Activated B cell treated with CpG ODN at 0.5 μM for 24 hours (primary cell): ENCODE measurements around the gene RASAL2. TPM values are rescaled to one million over a fixed set of nuclear protein-coding genes. Genes with fewer than 3 reads are reported as not detected.

Experiments used
- ATAC-seq: fragments of 200-7000 bp; cut with Tn5 transposase; one replicate; pipeline ENCODE4 v1.10.0; 2021; ENCODE audit warnings: low read depth, mild to moderate bottlenecking, moderate library complexity
- CTCF ChIA-PET: fragments of 350-600 bp; sonication (Branson Sonifier 250); formaldehyde crosslinking; loops from one replicate; lab custom pipeline; 2021; ENCODE audit warnings: antibody characterized with exemption; lab: Charles Lee
- POLR2A ChIA-PET: fragments of 350-600 bp; sonication (Branson Sonifier 250); formaldehyde crosslinking; loops from one replicate; lab custom pipeline; 2021; ENCODE audit warnings: antibody characterized with exemption; lab: Charles Lee
- DNase-seq: peaks from one replicate; pipeline ENCODE4 v3.0.0; 2022
- H3K27ac Mint-ChIP-seq: one replicate; pipeline ENCODE4 v1.8.0; 2020; ENCODE audit warnings: mixed read lengths
- H3K27me3 Mint-ChIP-seq: one replicate; pipeline ENCODE4 v1.8.0; 2021; ENCODE audit warnings: mixed read lengths
- H3K36me3 Mint-ChIP-seq: one replicate; pipeline ENCODE4 v1.8.0; 2021; ENCODE audit warnings: low read depth, mixed read lengths
- H3K4me1 Mint-ChIP-seq: one replicate; pipeline ENCODE4 v1.8.0; 2021; ENCODE audit warnings: mixed read lengths
- H3K4me3 Mint-ChIP-seq: one replicate; pipeline ENCODE4 v1.8.0; 2020; ENCODE audit warnings: mild to moderate bottlenecking, mixed read lengths
- H3K9me3 Mint-ChIP-seq: one replicate; pipeline ENCODE4 v1.8.0; 2020; ENCODE audit warnings: mixed read lengths
- intact Hi-C: fragments of 100-400 bp; cut with micrococcal nuclease; formaldehyde crosslinking; loops from one replicate; pipeline ENCODE4 v1.15.1; 2024
- total RNA-seq: library from RNA; stranded (reverse); gene quantifications from 2 replicates; pipeline ENCODE4 v1.2.3, GENCODE V29; 2022
- TF ChIP-seq, protein P1 (sequence below): fragments of 200-600 bp; IDR thresholded peaks from one replicate; pipeline ENCODE4 v1.8.0; 2022; ENCODE audit warnings: antibody characterized with exemption, mild to moderate bottlenecking

The RASAL2 gene
- total RNA-seq, 1 donor from 2014 or later: 0.16 TPM

DNA sequence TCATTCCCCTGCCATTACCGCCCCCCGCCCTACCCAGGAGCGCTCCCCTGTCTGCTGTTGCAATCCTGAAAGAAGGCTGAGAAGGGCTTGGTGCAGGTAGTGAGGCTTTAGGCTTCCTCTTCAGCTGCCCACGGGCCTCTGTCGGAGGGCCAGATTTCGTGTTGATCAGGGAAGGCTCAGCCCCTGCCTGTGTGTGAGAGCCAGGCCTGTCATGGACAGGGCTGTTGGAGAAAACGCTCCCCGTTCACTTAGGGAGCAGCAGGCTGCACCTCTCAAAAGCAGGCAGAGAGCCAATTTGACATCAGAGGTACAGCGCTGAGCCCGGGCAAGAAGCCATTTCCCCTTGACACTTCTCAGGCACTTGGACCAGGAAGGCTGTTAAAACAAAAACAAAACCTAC, 438.0 kb downstream of the RASAL2 start:
- Mint-ChIP-seq H3K4me3 (no peak overlapping the region), H3K36me3 (no peaks in the 10 kb centered on the region), H3K9me3 (no peaks in the 10 kb centered on the region), H3K4me1 (peaks cover 4% of the 10 kb centered on the region), H3K27me3 (no peaks in the 10 kb centered on the region), H3K27ac (no peak overlapping the region)
- intact Hi-C loops: loop anchor here (1.0 to 5.0 kb wide), 7 partner anchors 221 to 837 kb away; no protein-coding TSS in a partner anchor
- ChIA-PET POLR2A (interaction anchor here (0.8 to 1.4 kb wide), 2 partner anchors 471 to 483 kb away, joined by 3 to 8 read pairs; no protein-coding TSS in a partner anchor), CTCF (interaction anchor here (0.6 to 7.9 kb wide), 18 partner anchors 9 to 838 kb away, joined by 3 to 207 read pairs (median 3); no protein-coding TSS in a partner anchor)
- TF ChIP-seq, protein P1, sequence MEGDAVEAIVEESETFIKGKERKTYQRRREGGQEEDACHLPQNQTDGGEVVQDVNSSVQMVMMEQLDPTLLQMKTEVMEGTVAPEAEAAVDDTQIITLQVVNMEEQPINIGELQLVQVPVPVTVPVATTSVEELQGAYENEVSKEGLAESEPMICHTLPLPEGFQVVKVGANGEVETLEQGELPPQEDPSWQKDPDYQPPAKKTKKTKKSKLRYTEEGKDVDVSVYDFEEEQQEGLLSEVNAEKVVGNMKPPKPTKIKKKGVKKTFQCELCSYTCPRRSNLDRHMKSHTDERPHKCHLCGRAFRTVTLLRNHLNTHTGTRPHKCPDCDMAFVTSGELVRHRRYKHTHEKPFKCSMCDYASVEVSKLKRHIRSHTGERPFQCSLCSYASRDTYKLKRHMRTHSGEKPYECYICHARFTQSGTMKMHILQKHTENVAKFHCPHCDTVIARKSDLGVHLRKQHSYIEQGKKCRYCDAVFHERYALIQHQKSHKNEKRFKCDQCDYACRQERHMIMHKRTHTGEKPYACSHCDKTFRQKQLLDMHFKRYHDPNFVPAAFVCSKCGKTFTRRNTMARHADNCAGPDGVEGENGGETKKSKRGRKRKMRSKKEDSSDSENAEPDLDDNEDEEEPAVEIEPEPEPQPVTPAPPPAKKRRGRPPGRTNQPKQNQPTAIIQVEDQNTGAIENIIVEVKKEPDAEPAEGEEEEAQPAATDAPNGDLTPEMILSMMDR: no peak
- ATAC-seq (peak; percentile 28), DNase-seq (no peak)

DNA sequence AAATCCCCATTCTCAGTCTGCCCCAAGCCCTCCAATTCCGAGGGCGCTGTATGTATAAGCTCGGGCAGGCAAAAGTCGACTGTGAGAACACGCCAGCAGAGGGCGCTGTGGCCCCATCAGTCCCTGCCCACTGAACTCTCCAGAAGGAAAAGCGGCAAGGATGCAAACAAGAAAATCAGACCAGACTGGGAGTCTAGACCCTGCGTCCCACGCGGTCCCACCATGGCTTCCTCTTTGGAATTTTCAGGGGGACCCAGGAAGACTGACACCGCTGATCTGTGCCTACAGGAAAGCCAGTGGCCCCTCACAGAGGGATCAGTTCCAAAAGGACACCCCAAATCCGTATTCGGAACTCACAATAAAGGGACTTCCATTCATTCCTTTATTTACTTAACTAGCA, 438.5 kb downstream of the RASAL2 start:
- CTCF ChIA-PET: interaction anchor here (0.6 to 7.9 kb wide), 22 partner anchors 9 to 837 kb away, joined by 3 to 207 read pairs (median 3); no protein-coding TSS in a partner anchor

DNA sequence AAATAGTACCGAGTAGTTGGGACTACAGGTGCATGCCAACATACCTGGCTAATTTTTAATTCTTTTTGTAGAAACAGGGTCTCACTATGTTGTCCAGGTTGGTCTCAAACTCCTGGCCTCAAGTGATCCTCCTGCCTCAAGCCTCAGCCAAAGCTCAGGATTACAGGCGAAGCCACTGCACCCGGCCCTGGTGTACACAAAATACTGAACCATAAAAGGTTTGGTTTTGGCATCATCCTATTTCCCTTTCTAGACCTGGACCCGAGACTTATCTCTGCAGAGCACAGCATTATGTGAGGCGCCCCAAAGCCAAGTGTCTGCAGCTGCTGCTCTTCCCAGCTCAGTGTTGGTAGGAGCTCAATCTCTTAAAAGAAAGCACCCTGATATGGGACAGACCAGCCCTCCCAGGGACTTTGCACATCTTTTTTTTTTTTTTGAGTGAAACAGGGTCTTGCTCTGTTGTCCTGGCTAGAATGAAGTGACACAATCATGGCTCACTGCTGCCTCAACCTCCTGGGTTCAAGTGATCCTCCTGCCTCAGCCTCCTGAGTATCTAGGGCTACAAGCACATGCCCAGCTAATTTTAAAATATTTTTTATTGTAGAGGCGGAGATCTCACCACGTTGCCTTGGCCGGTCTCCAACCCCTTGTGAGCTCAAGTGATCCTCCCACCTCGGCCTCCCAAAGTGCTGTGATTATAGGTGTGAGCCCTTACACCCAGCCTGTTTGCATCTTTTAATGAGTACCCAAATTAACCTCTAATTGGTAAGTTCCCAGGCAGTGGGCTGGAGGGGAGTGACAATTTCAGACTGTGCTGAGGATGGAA, 439.4 kb downstream of the RASAL2 start:
- Mint-ChIP-seq H3K4me1 (peaks cover 4% of the 10 kb centered on the region), H3K27ac (no peak overlapping the region), H3K4me3 (no peak overlapping the region), H3K27me3 (no peaks in the 10 kb centered on the region), H3K9me3 (no peaks in the 10 kb centered on the region), H3K36me3 (no peaks in the 10 kb centered on the region)
- POLR2A ChIA-PET: interaction anchor here (0.7 to 1.4 kb wide), 3 partner anchors 446 to 557 kb away, joined by 3 to 8 read pairs (median 6); no protein-coding TSS in a partner anchor
- intact Hi-C loops: loop anchor here (2.0 to 5.0 kb wide), 4 partner anchors 223 to 661 kb away; no protein-coding TSS in a partner anchor
- TF ChIP-seq, protein P1: no peak
- ATAC-seq (no peak), DNase-seq (no peak)
- CTCF ChIA-PET: interaction anchor here (0.6 to 7.9 kb wide), 14 partner anchors 8 to 836 kb away, joined by 3 to 207 read pairs (median 4); partner anchors contain the start of gene ANGPTL1

More for the DNA sequence above, 438.5 kb downstream of the RASAL2 start:
- DNase-seq (peak; percentile 77), ATAC-seq (peak; percentile 93)
- TF ChIP-seq, protein P1: peak; percentile 84
- H3K9me3 Mint-ChIP-seq: no peaks in the 10 kb centered on the region
- H3K4me1 Mint-ChIP-seq: peaks cover 4% of the 10 kb centered on the region
- no peaks in the 10 kb centered on the region for H3K27me3 Mint-ChIP-seq
- H3K36me3 Mint-ChIP-seq: no peaks in the 10 kb centered on the region
- no peak overlapping the region for H3K27ac Mint-ChIP-seq
- H3K4me3 Mint-ChIP-seq: no peak overlapping the region
- POLR2A ChIA-PET: interaction anchor here (0.8 to 1.4 kb wide), 2 partner anchors 471 to 482 kb away, joined by 3 to 8 read pairs; no protein-coding TSS in a partner anchor
- intact Hi-C loops: loop anchor here (1.0 to 5.0 kb wide), 7 partner anchors 222 to 837 kb away; no protein-coding TSS in a partner anchor

Other genes starting within 250 kb of the RASAL2 start
- 0.07 TPM in 1 of 2 replicates, not detected in the other for gene SEC16B, start 124.0 kb upstream of the RASAL2 start, total RNA-seq